GM12878 (cell line): ENCODE measurements around the gene GNAQ. TPM values are rescaled to one million over a fixed set of nuclear protein-coding genes. Genes with fewer than 3 reads are reported as not detected.
"Not testable (repeated sequence)": the region's sequence is repeated elsewhere in the genome, so short reads cannot be mapped to it uniquely, and the experiment has no call there.

Source experiments
- ATAC-seq: fragments of 200-7000 bp; cut with Tn5 transposase; 3 replicates; pipeline ENCODE4 v1.9.1; 2020; ENCODE audit warnings: mild to moderate bottlenecking, moderate library complexity
- BruUV-seq: library from RNA; stranded (reverse); fragments of 400-500 nt; replicated peaks from 2 replicates; lab custom pipeline; 2021; lab: Mats Ljungman, UMichigan
- CTCF ChIA-PET: fragments of 300-600 bp; sonication (Branson Sonifier 250); formaldehyde crosslinking; extraction: SDS; loops from one replicate; lab custom pipeline; 2021; ENCODE audit warnings: inconsistent platforms; lab: Yijun Ruan, JAX
- POLR2A ChIA-PET: fragments of 350-600 bp; formaldehyde crosslinking; extraction: SDS; loops from one replicate; lab custom pipeline; 2021; ENCODE audit warnings: inconsistent platforms; lab: Charles Lee
- RAD21 ChIA-PET: fragments of 300-600 bp; sonication (Branson Sonifier 250); formaldehyde crosslinking; loops from one replicate; lab custom pipeline; 2023; ENCODE audit warnings: antibody characterized with exemption; ENCODE audit not compliant: unreplicated experiment; lab: Charles Lee
- SMC1A ChIA-PET: fragments of 300-600 bp; sonication (Branson Sonifier 250); formaldehyde crosslinking; loops from one replicate; lab custom pipeline; 2023; ENCODE audit not compliant: unreplicated experiment, uncharacterized antibody; lab: Charles Lee
- DNase-seq: peaks from one replicate; pipeline ENCODE4 v3.0.0-alpha.2; 2011; ENCODE audit warnings: low read depth, low spot score
- FAIRE-seq: peaks from 3 replicates; lab custom pipeline; 2011; peaks lifted over from hg19 to GRCh38; lab: Jason Lieb, UNC
- H2AFZ ChIP-seq: 2 replicates; pipeline ENCODE4 v1.6.0; 2011; ENCODE audit warnings: low read depth, low read length, control low read depth; ENCODE audit not compliant: control insufficient read depth
- H3K27ac ChIP-seq: 2 replicates; pipeline ENCODE4 v1.5.1; 2011; ENCODE audit warnings: control low read depth; ENCODE audit not compliant: control insufficient read depth, insufficient read depth
- H3K27me3 ChIP-seq, 2 experiments: replicated peaks in 1 of 2; 2 replicates each; pipeline versions ENCODE4 v1.6.0 to v1.6.1; 2011; ENCODE audit warnings: low read length in 1 of 2; ENCODE audit not compliant: control insufficient read depth in 2 of 2, insufficient read depth in 2 of 2
- H3K36me3 ChIP-seq, 2 experiments: 2 replicates each; pipeline ENCODE4 v1.5.1; 2011; ENCODE audit warnings: low read length in 1 of 2; ENCODE audit not compliant: control insufficient read depth in 2 of 2, insufficient read depth in 2 of 2
- H3K4me1 ChIP-seq: 2 replicates; pipeline ENCODE4 v1.6.1; 2011; ENCODE audit warnings: mild to moderate bottlenecking, low read length, moderate library complexity, mixed read lengths; ENCODE audit not compliant: control insufficient read depth, insufficient read depth
- H3K4me2 ChIP-seq: 2 replicates; pipeline ENCODE4 v1.6.0; 2011; ENCODE audit warnings: control low read depth; ENCODE audit not compliant: control insufficient read depth, insufficient read depth
- H3K4me3 ChIP-seq: fragments of 200-600 bp; sonication (generic); 2 replicates; pipeline ENCODE4 v1.5.1; 2016
- H3K79me2 ChIP-seq: 2 replicates; pipeline ENCODE4 v1.6.0; 2011; ENCODE audit warnings: low read length; ENCODE audit not compliant: control insufficient read depth, insufficient read depth
- H3K9ac ChIP-seq: 2 replicates; pipeline ENCODE4 v1.8.0; 2011; ENCODE audit warnings: low read length, control low read depth, mixed read lengths; ENCODE audit not compliant: control insufficient read depth, insufficient read depth
- H3K9me3 ChIP-seq: replicated peaks from 3 replicates; pipeline ENCODE4 v1.5.1; 2011; ENCODE audit warnings: mild to moderate bottlenecking, low read length; ENCODE audit not compliant: control insufficient read depth, insufficient read depth
- H4K20me1 ChIP-seq: 2 replicates; pipeline ENCODE4 v1.6.0; 2011; ENCODE audit not compliant: control insufficient read depth, insufficient read depth
- ASH2L ChIP-seq: fragments of 300-600, 200-600 bp; sonication (generic); IDR thresholded peaks from 2 replicates; pipeline ENCODE4 v1.6.1; 2017; ENCODE audit warnings: low read depth, mild to moderate bottlenecking, borderline replicate concordance
- WGBS: methylation state at CpG from one replicate; pipeline ENCODE4 v1.1.6; 2016; ENCODE audit warnings: low lambda C conversion rate; ENCODE audit not compliant: insufficient replicate concordance, insufficient coverage; ENCODE audit errors: missing lambda C conversion rate; 5-methylcytosine and 5-hydroxymethylcytosine counted together
- in situ Hi-C: fragments of 300-500 bp; cut with MboI; formaldehyde crosslinking; loops from 9 replicates; pipeline ENCODE4 v1.14.3; 2018; ENCODE audit warnings: mixed read lengths
- intact Hi-C: fragments of 100-400 bp; cut with micrococcal nuclease; formaldehyde crosslinking; loops from one replicate; pipeline ENCODE4 v1.14.2; 2022; ENCODE audit not compliant: unreplicated experiment
- polyA plus RNA-seq, 11 experiments: library from polyadenylated mRNA; depleted of rRNA in 4 of 11; unstranded in 6 of 11; stranded (reverse) in 5 of 11; fragments of >200 nt; fragmentation: Nextera tagmentation in 4 of 11; fragmentation: Illumina TruSeq in 1 of 11; extraction: Ambion mirVana in 4 of 11; extraction: Trizol in 1 of 11; gene quantifications; 1 replicate in 1 of 11; 2 replicates in 10 of 11; pipeline versions ENCODE4 v1.2.1 to v1.2.3, GENCODE V29; 2011 to 2016; ENCODE audit warnings: inconsistent platforms in 2 of 11, missing spikeins in 2 of 11, low read depth in 1 of 11
- total RNA-seq, 4 experiments: library from RNA; depleted of rRNA in 3 of 4; stranded (reverse); fragments of >200 nt in 3 of 4; fragmentation: Illumina TruSeq in 1 of 4; extraction: Trizol in 1 of 4; gene quantifications; 2 replicates each; pipeline versions ENCODE4 v1.2.1 to v1.2.3, GENCODE V29; 2013 to 2021
- TF ChIP-seq, protein P1 (sequence below): IDR thresholded peaks from 2 replicates; pipeline ENCODE4 v1.6.1; 2012; ENCODE audit warnings: improper control_type of control experiment, low read depth, low read length; ENCODE audit not compliant: insufficient replicate concordance
- TF ChIP-seq, protein P2 (sequence below): fragments of 150-350 bp; IDR thresholded peaks from 2 replicates; pipeline ENCODE4 v1.6.1; 2016; ENCODE audit warnings: low read depth, low read length

Gene GNAQ
- total and polyA plus RNA-seq, 10 of the 15 experiments (the other 5 are each of a cell fraction or from before 2014, with no cell fraction given), result 0.15 to 47.2 (median 0.49) TPM

- TF ChIP-seq, protein P1, sequence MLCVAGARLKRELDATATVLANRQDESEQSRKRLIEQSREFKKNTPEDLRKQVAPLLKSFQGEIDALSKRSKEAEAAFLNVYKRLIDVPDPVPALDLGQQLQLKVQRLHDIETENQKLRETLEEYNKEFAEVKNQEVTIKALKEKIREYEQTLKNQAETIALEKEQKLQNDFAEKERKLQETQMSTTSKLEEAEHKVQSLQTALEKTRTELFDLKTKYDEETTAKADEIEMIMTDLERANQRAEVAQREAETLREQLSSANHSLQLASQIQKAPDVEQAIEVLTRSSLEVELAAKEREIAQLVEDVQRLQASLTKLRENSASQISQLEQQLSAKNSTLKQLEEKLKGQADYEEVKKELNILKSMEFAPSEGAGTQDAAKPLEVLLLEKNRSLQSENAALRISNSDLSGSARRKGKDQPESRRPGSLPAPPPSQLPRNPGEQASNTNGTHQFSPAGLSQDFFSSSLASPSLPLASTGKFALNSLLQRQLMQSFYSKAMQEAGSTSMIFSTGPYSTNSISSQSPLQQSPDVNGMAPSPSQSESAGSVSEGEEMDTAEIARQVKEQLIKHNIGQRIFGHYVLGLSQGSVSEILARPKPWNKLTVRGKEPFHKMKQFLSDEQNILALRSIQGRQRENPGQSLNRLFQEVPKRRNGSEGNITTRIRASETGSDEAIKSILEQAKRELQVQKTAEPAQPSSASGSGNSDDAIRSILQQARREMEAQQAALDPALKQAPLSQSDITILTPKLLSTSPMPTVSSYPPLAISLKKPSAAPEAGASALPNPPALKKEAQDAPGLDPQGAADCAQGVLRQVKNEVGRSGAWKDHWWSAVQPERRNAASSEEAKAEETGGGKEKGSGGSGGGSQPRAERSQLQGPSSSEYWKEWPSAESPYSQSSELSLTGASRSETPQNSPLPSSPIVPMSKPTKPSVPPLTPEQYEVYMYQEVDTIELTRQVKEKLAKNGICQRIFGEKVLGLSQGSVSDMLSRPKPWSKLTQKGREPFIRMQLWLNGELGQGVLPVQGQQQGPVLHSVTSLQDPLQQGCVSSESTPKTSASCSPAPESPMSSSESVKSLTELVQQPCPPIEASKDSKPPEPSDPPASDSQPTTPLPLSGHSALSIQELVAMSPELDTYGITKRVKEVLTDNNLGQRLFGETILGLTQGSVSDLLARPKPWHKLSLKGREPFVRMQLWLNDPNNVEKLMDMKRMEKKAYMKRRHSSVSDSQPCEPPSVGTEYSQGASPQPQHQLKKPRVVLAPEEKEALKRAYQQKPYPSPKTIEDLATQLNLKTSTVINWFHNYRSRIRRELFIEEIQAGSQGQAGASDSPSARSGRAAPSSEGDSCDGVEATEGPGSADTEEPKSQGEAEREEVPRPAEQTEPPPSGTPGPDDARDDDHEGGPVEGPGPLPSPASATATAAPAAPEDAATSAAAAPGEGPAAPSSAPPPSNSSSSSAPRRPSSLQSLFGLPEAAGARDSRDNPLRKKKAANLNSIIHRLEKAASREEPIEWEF, result no peak
- no peak for TF ChIP-seq ASH2L
- TF ChIP-seq, protein P2, sequence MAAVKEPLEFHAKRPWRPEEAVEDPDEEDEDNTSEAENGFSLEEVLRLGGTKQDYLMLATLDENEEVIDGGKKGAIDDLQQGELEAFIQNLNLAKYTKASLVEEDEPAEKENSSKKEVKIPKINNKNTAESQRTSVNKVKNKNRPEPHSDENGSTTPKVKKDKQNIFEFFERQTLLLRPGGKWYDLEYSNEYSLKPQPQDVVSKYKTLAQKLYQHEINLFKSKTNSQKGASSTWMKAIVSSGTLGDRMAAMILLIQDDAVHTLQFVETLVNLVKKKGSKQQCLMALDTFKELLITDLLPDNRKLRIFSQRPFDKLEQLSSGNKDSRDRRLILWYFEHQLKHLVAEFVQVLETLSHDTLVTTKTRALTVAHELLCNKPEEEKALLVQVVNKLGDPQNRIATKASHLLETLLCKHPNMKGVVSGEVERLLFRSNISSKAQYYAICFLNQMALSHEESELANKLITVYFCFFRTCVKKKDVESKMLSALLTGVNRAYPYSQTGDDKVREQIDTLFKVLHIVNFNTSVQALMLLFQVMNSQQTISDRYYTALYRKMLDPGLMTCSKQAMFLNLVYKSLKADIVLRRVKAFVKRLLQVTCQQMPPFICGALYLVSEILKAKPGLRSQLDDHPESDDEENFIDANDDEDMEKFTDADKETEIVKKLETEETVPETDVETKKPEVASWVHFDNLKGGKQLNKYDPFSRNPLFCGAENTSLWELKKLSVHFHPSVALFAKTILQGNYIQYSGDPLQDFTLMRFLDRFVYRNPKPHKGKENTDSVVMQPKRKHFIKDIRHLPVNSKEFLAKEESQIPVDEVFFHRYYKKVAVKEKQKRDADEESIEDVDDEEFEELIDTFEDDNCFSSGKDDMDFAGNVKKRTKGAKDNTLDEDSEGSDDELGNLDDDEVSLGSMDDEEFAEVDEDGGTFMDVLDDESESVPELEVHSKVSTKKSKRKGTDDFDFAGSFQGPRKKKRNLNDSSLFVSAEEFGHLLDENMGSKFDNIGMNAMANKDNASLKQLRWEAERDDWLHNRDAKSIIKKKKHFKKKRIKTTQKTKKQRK, result no peak
Measured at GRCh38 chr9:77725046-77725694, 306.4 kb downstream of the GNAQ start (continued).

DNA sequence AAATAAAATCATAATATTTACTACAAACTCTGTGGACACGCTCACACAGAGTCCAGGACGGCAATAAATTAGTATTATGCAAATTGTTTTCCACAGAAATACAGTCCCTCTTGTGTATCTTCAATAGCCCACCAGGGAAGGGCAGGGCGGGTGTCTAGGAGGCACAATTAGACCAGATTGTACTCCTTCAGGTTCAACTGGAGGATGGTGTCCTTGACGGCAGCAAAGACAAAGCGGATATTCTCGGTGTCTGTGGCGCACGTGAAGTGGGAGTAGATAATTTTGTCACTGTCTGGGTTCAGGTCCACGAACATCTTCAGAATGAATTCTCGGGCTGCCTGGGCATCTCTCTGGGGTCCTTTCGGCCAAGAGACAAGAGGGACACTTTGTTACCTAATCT, 310.5 kb downstream of the GNAQ start:
- H4K20me1 ChIP-seq, H3K4me2 ChIP-seq, POLR2A ChIA-PET, FAIRE-seq, H3K36me3 ChIP-seq, H3K4me3 ChIP-seq, DNase-seq, H3K79me2 ChIP-seq, H3K27me3 ChIP-seq, H3K9me3 ChIP-seq, intact Hi-C loops, H2AFZ ChIP-seq, BruUV-seq, ATAC-seq, H3K9ac ChIP-seq, H3K4me1 ChIP-seq, CTCF ChIA-PET, H3K27ac ChIP-seq, RAD21 ChIA-PET, in situ Hi-C loops: not testable (repeated sequence)
- WGBS, result 47% methylated on average over 10 of the region's 11 CpGs
- SMC1A ChIA-PET, result interaction anchor here (1.6 kb wide), 1 partner anchor 8 kb away, joined by 6 read pairs; no protein-coding TSS in a partner anchor
